K562 (cell line): ENCODE data around the gene S100A1. TPM values are rescaled to one million over a fixed set of nuclear protein-coding genes. Genes with fewer than 3 reads are reported as not detected.
A peak's percentile ranks its signal among the peaks of the same experiment; 100 is the strongest.

Experiments
- ARID1B ChIP-seq: fragments of 450-650 bp; IDR thresholded peaks from 2 replicates; pipeline ENCODE4 v1.6.1; 2016; ENCODE audit warnings: antibody characterized with exemption, mild to moderate bottlenecking, inconsistent platforms
- CAMTA2 ChIP-seq: fragments of 250-450 bp; sonication (Bioruptor Pico); conservative IDR thresholded peaks from 2 replicates; pipeline ENCODE4 v1.5.1; 2022
- DPF2 ChIP-seq: fragments of 450-650 bp; IDR thresholded peaks from 2 replicates; pipeline ENCODE4 v1.6.1; 2016
- ERF ChIP-seq: fragments of 450-650 bp; formaldehyde crosslinking; IDR thresholded peaks from 2 replicates; pipeline ENCODE4 v1.4.0; 2020; ENCODE audit warnings: mild to moderate bottlenecking, mixed read lengths
- FOXP1 ChIP-seq: sonication (generic); formaldehyde crosslinking; IDR thresholded peaks from 2 replicates; pipeline ENCODE4 v1.8.0; 2022; ENCODE audit warnings: mild to moderate bottlenecking, missing genetic modification reagents
- HDAC2 ChIP-seq: fragments of 450-650 bp; IDR thresholded peaks from 2 replicates; pipeline ENCODE4 v1.6.1; 2016; ENCODE audit warnings: mild to moderate bottlenecking
- HDAC3 ChIP-seq: fragments of 450-650 bp; IDR thresholded peaks from 2 replicates; pipeline ENCODE4 v1.6.1; 2018; ENCODE audit warnings: borderline replicate concordance, mild to moderate bottlenecking, moderate library complexity; ENCODE audit not compliant: partially characterized antibody
- ILK ChIP-seq: fragments of 450-650 bp; IDR thresholded peaks from 2 replicates; pipeline ENCODE4 v1.6.1; 2016; ENCODE audit warnings: missing genetic modification characterization, low read depth, mild to moderate bottlenecking, missing compliant biosample characterization, moderate library complexity, borderline replicate concordance
- NONO ChIP-seq, 2 experiments: fragments of 200-400 bp in 1 of 2; fragments of 450-650 bp in 1 of 2; formaldehyde crosslinking in 1 of 2; IDR thresholded peaks; 2 replicates each; pipeline ENCODE4 v1.6.1; 2017; ENCODE audit warnings: low read depth in 2 of 2, mild to moderate bottlenecking in 2 of 2, moderate library complexity in 2 of 2, low read length in 1 of 2
- PHF21A ChIP-seq: fragments of 450-650 bp; IDR thresholded peaks from 2 replicates; pipeline ENCODE4 v1.6.1; 2017; ENCODE audit warnings: low read depth, borderline replicate concordance
- RCOR1 ChIP-seq, 2 experiments: IDR thresholded peaks; 2 replicates each; pipeline ENCODE4 v1.6.1; 2012; ENCODE audit warnings: low read depth in 2 of 2, low read length in 2 of 2, borderline replicate concordance in 1 of 2, improper control_type of control experiment in 1 of 2
- SRSF3 ChIP-seq: fragments of 200-400 bp; formaldehyde crosslinking; IDR thresholded peaks from 2 replicates; pipeline ENCODE4 v1.6.1; 2016; ENCODE audit warnings: mild to moderate bottlenecking, low read length, moderate library complexity; ENCODE audit not compliant: insufficient read depth
- SRSF9 ChIP-seq: fragments of 200-400 bp; formaldehyde crosslinking; IDR thresholded peaks from 2 replicates; pipeline ENCODE4 v1.6.1; 2017; ENCODE audit warnings: low read depth, low read length, borderline replicate concordance
- ZBTB7A ChIP-seq: IDR thresholded peaks from 2 replicates; pipeline ENCODE4 v1.6.1; 2011; ENCODE audit warnings: low read depth, mild to moderate bottlenecking, low read length, moderate library complexity, borderline replicate concordance; ENCODE audit not compliant: control insufficient read depth
- polyA plus RNA-seq, 8 experiments: library from polyadenylated mRNA; depleted of rRNA in 4 of 8; stranded (reverse) in 5 of 8; unstranded in 3 of 8; fragments of >200 nt; fragmentation: Nextera tagmentation in 2 of 8; fragmentation: Illumina TruSeq in 1 of 8; extraction: Ambion mirVana in 2 of 8; extraction: Trizol in 1 of 8; gene quantifications; 2 replicates each; pipeline versions ENCODE4 v1.2.1 to v1.2.3, GENCODE V29; 2011 to 2014; ENCODE audit warnings: inconsistent platforms in 1 of 8, missing spikeins in 1 of 8
- total RNA-seq, 7 experiments: library from RNA; depleted of rRNA in 6 of 7; stranded (reverse); fragments of >200 nt in 6 of 7; fragmentation: Illumina TruSeq in 2 of 7; extraction: Trizol in 2 of 7; gene quantifications; 2 replicates each; pipeline versions ENCODE4 v1.2.1 to v1.2.3, GENCODE V29; 2011 to 2021; ENCODE audit warnings: low replicate concordance in 1 of 7
- TF ChIP-seq, protein P1 (sequence below): fragments of 150-350 bp; conservative IDR thresholded peaks from 2 replicates; pipeline ENCODE4 v1.6.1; 2014; ENCODE audit warnings: low read length
- TF ChIP-seq, protein P2 (sequence below), 3 experiments: IDR thresholded peaks in 2 of 3; conservative IDR thresholded peaks in 1 of 3; 2 replicates each; pipeline ENCODE4 v1.5.1; 2011 to 2012; ENCODE audit warnings: low read length in 3 of 3, mild to moderate bottlenecking in 3 of 3, control low read depth in 2 of 3, improper control_type of control experiment in 1 of 3, inconsistent platforms in 1 of 3, low read depth in 1 of 3, mixed read lengths in 1 of 3, moderate library complexity in 1 of 3; ENCODE audit not compliant: insufficient read depth in 2 of 3
- TF ChIP-seq, protein P3 (sequence below): fragments of 200-800 bp; sonication (Bioruptor generic); IDR thresholded peaks from 2 replicates; pipeline ENCODE4 v1.6.1; 2017; ENCODE audit warnings: missing genetic modification characterization, missing compliant biosample characterization
- TF ChIP-seq, protein P4 (sequence below), 2 experiments: fragments of 200-800 bp in 1 of 2; sonication (Bioruptor generic) in 1 of 2; sonication (generic) in 1 of 2; formaldehyde crosslinking in 1 of 2; IDR thresholded peaks in 1 of 2; conservative IDR thresholded peaks in 1 of 2; 2 replicates each; pipeline versions ENCODE4 v1.5.0 to v1.6.1; 2016 to 2020; ENCODE audit warnings: missing compliant biosample characterization in 1 of 2, missing genetic modification characterization in 1 of 2, missing genetic modification reagents in 1 of 2

S100A1 gene
- total and polyA plus RNA-seq, 9 of the 15 experiments (the other 6 are each of a cell fraction or from before 2014, with no cell fraction given): 0.44 to 30.1 (median 12.7) TPM

DNA sequence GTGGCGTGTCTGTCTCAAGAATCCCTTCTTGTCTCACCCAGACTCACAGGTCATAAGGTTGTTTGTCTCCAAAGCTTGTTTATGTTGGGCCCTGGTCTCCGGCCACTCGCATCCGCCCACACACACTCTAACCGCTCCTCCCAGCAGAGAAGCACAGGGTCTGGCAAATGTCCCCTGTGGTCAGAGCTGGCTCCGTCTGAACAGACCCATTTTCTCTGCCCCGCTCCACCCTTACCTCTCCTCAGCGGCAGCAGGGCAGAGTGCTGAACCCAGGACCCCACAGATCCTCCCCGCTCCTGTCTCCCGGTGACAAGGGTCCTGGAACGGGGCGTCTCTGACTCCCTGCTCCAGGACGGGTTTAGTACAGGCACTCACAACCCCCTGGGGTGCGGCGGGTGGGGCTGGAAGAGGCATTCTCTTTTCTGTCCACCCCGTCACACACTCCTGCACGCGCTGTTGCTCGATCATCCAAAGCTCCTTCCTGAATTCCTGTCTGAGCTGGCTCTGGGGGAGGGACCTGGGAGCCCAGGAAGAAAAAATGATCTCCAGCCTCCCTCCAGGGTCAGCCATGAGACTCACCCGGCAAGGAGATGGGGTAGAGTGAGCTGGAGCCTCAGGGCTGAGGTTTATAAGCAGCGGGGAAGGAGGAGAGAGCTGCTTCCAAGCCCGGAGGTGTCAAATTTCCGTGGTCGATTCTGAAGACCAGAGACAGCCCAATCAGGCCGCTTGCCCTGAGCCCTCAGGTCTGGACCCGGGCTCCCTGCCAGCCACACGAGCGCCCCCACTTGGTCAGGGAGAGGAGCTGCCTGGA lies 1.1 kb upstream of the S100A1 start, which contains the start of gene S100A13 (continued):
- TF ChIP-seq, protein P1, sequence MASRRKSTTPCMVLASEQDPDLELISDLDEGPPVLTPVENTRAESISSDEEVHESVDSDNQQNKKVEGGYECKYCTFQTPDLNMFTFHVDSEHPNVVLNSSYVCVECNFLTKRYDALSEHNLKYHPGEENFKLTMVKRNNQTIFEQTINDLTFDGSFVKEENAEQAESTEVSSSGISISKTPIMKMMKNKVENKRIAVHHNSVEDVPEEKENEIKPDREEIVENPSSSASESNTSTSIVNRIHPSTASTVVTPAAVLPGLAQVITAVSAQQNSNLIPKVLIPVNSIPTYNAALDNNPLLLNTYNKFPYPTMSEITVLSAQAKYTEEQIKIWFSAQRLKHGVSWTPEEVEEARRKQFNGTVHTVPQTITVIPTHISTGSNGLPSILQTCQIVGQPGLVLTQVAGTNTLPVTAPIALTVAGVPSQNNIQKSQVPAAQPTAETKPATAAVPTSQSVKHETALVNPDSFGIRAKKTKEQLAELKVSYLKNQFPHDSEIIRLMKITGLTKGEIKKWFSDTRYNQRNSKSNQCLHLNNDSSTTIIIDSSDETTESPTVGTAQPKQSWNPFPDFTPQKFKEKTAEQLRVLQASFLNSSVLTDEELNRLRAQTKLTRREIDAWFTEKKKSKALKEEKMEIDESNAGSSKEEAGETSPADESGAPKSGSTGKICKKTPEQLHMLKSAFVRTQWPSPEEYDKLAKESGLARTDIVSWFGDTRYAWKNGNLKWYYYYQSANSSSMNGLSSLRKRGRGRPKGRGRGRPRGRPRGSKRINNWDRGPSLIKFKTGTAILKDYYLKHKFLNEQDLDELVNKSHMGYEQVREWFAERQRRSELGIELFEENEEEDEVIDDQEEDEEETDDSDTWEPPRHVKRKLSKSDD: no peak
- TF ChIP-seq, protein P2, sequence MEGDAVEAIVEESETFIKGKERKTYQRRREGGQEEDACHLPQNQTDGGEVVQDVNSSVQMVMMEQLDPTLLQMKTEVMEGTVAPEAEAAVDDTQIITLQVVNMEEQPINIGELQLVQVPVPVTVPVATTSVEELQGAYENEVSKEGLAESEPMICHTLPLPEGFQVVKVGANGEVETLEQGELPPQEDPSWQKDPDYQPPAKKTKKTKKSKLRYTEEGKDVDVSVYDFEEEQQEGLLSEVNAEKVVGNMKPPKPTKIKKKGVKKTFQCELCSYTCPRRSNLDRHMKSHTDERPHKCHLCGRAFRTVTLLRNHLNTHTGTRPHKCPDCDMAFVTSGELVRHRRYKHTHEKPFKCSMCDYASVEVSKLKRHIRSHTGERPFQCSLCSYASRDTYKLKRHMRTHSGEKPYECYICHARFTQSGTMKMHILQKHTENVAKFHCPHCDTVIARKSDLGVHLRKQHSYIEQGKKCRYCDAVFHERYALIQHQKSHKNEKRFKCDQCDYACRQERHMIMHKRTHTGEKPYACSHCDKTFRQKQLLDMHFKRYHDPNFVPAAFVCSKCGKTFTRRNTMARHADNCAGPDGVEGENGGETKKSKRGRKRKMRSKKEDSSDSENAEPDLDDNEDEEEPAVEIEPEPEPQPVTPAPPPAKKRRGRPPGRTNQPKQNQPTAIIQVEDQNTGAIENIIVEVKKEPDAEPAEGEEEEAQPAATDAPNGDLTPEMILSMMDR (IDR thresholded peaks at IDR 0.05 in 2 of 3, conservative IDR thresholded peaks at IDR 0.05 in 1 of 3; ENCODE audit: insufficient read depth in 2 of 3, low read depth in 1 of 3, low read length in 3 of 3): peak; percentile 85 to 95 (median 89)
- TF ChIP-seq PHF21A (no peak; the same call in 1 of the 2 replicates), CAMTA2 (CRISPR knock-in tag) (no peak), HDAC2 (peak; percentile 42; the same call in 1 of the 2 replicates), ILK (tag) (no peak), SRSF9 (no peak), ZBTB7A (0 out of 2 replicates have a peak, but pooled peaks have one; percentile 53), HDAC3 (no peak), SRSF3 (no peak), DPF2 (peak; percentile 48), NONO (IDR thresholded peaks at IDR 0.05; ENCODE audit: low read depth in 2 of 2, low read length in 1 of 2) (peak in 1 of 2 experiments; percentile 15; a peak in 1 of 4 replicates), FOXP1 (peak; percentile 75; the same call in 1 of the 2 replicates), ERF (CRISPR knock-in tag) (0 out of 2 replicates have a peak, but pooled peaks have one; percentile 8), ARID1B (peak; percentile 7; the same call in 1 of the 2 replicates), RCOR1 (IDR thresholded peaks at IDR 0.05; ENCODE audit: borderline replicate concordance in 1 of 2, low read depth in 2 of 2, low read length in 2 of 2) (peak; percentile 31 to 58; a peak in 3 of 4 replicates)
- TF ChIP-seq, protein P3, sequence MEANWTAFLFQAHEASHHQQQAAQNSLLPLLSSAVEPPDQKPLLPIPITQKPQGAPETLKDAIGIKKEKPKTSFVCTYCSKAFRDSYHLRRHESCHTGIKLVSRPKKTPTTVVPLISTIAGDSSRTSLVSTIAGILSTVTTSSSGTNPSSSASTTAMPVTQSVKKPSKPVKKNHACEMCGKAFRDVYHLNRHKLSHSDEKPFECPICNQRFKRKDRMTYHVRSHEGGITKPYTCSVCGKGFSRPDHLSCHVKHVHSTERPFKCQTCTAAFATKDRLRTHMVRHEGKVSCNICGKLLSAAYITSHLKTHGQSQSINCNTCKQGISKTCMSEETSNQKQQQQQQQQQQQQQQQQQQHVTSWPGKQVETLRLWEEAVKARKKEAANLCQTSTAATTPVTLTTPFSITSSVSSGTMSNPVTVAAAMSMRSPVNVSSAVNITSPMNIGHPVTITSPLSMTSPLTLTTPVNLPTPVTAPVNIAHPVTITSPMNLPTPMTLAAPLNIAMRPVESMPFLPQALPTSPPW: peak; percentile 61
- TF ChIP-seq, protein P4, sequence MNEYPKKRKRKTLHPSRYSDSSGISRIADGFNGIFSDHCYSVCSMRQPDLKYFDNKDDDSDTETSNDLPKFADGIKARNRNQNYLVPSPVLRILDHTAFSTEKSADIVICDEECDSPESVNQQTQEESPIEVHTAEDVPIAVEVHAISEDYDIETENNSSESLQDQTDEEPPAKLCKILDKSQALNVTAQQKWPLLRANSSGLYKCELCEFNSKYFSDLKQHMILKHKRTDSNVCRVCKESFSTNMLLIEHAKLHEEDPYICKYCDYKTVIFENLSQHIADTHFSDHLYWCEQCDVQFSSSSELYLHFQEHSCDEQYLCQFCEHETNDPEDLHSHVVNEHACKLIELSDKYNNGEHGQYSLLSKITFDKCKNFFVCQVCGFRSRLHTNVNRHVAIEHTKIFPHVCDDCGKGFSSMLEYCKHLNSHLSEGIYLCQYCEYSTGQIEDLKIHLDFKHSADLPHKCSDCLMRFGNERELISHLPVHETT (CRISPR knock-in tag; conservative IDR thresholded peaks at IDR 0.05 in 1 of 2, IDR thresholded peaks at IDR 0.05 in 1 of 2): peak in 1 of 2 experiments; percentile 78; a peak in 2 of 4 replicates
